GM23248 (cell line): ENCODE data around the gene SIK2.

ENCODE experiments used
- EZH2 ChIP-seq: fragments of 200-600 bp; sonication (generic); IDR thresholded peaks from 2 replicates; pipeline ENCODE4 v1.6.1; 2018; ENCODE audit warnings: antibody characterized with exemption, mild to moderate bottlenecking; ENCODE audit not compliant: insufficient read depth, poor library complexity, severe bottlenecking
- EZH2phosphoT487 ChIP-seq: fragments of 200-600 bp; sonication (generic); IDR thresholded peaks from 2 replicates; pipeline ENCODE4 v1.6.1; 2018; ENCODE audit warnings: antibody characterized with exemption, moderate library complexity, mild to moderate bottlenecking, low read depth; ENCODE audit not compliant: insufficient read depth

GRCh38 chr11:111560800-111561199 lies 41.4 kb upstream of the SIK2 start:
- TF ChIP-seq EZH2, result no peak
- TF ChIP-seq EZH2phosphoT487, result no peak
